Lower leg skin (tissue), 4 donors: ENCODE data around the gene TEC. TPM values are rescaled to one million over a fixed set of nuclear protein-coding genes. Genes with fewer than 3 reads are reported as not detected.
A peak's percentile ranks its signal among the peaks of the same experiment; 100 is the strongest.

ENCODE experiments used
- DNase-seq, 2 donors: peaks; one replicate each; pipeline ENCODE4 v3.0.0-alpha.2; 2019; ENCODE audit warnings: low spot score in 2 of 2
- H3K4me3 ChIP-seq: fragments of 200-600 bp; sonication (generic); 2 replicates; pipeline ENCODE4 v1.5.1; 2017; ENCODE audit warnings: mild to moderate bottlenecking, low read depth; ENCODE audit not compliant: poor library complexity, severe bottlenecking
- CTCF ChIP-seq, 3 donors: fragments of 450-650 bp; IDR thresholded peaks; one replicate each; pipeline ENCODE4 v1.5.1; 2016; ENCODE audit warnings: antibody characterized with exemption in 3 of 3, mild to moderate bottlenecking in 3 of 3, moderate library complexity in 2 of 3
- POLR2A ChIP-seq, 2 donors: fragments of 450-650 bp; IDR thresholded peaks; one replicate each; pipeline ENCODE4 v1.6.1; 2016 to 2017; ENCODE audit warnings: antibody characterized with exemption in 2 of 2, mild to moderate bottlenecking in 1 of 2, moderate library complexity in 1 of 2
- WGBS, 2 donors: methylation state at CpG; one replicate each; pipeline ENCODE4 v1.1.5; 2018; 5-methylcytosine and 5-hydroxymethylcytosine counted together
- intact Hi-C: fragments of 100-400 bp; cut with DNase I; formaldehyde crosslinking; loops from one replicate; pipeline ENCODE4 v1.15.0; 2023; ENCODE audit warnings: low total_unique reads
- total RNA-seq, 4 donors: library from RNA; depleted of rRNA; stranded (reverse); fragments of >200 nt; gene quantifications; one replicate each; pipeline ENCODE4 v1.1.0, GENCODE V29; 2016

TEC gene
- total RNA-seq, 4 donors from 2014 or later: 6.8 to 10.5 (median 8.8) TPM

- intact Hi-C loops: no loop called here
- WGBS, 2 donors: 72 to 77% methylated on average over 6 of the region's 6 CpGs
Measured at GRCh38 chr4:48270951-48271473, 1.4 kb upstream of the TEC start.

GRCh38 chr4:48270523-48270897 is 872 bp upstream of the TEC start:
- no peak overlapping the region for H3K4me3 ChIP-seq
- intact Hi-C loops: no loop called here
- WGBS, 2 donors: 63 to 78% methylated on average over 3 of the region's 3 CpGs
- TF ChIP-seq POLR2A (IDR thresholded peaks at IDR 0.05) (no peak), CTCF (IDR thresholded peaks at IDR 0.05) (no peak)
- no peak for DNase-seq

More at GRCh38 chr4:48270951-48271473, 1.4 kb upstream of the TEC start:
- H3K4me3 ChIP-seq: no peak overlapping the region
- no peak for DNase-seq
- TF ChIP-seq CTCF (IDR thresholded peaks at IDR 0.05) (no peak), POLR2A (IDR thresholded peaks at IDR 0.05) (no peak)

- intact Hi-C loops: no loop called here
- DNase-seq: peak; percentile 92 to 99
- WGBS, 2 donors: 5 to 9% methylated on average over 14 to 28 of the region's 41 CpGs
- TF ChIP-seq CTCF (IDR thresholded peaks at IDR 0.05): no peak
- TF ChIP-seq POLR2A (IDR thresholded peaks at IDR 0.05): no peak
- peak overlapping the region; percentile 72 for H3K4me3 ChIP-seq
Measured at GRCh38 chr4:48269861-48270522, 354 bp upstream of the TEC start.

GRCh38 chr4:48267574-48267973 is 2.1 kb downstream of the TEC start:
- intact Hi-C loops: no loop called here
- TF ChIP-seq POLR2A (IDR thresholded peaks at IDR 0.05) (no peak), CTCF (IDR thresholded peaks at IDR 0.05) (no peak)
- H3K4me3 ChIP-seq: no peak overlapping the region
- no peak for DNase-seq
- 83 to 91% methylated on average over 3 of the region's 3 CpGs for WGBS, 2 donors

- WGBS, 2 donors: 80 to 84% methylated on average over 4 of the region's 4 CpGs
- intact Hi-C loops: no loop called here
Measured at GRCh38 chr4:48266781-48267180, 2.9 kb downstream of the TEC start.

More at GRCh38 chr4:48266781-48267180, 2.9 kb downstream of the TEC start:
- TF ChIP-seq CTCF (IDR thresholded peaks at IDR 0.05) (no peak), POLR2A (IDR thresholded peaks at IDR 0.05) (no peak)
- no peak for DNase-seq
- no peak overlapping the region for H3K4me3 ChIP-seq
